ENCODE measurements around the gene RUNX2. TPM values are rescaled to one million over a fixed set of nuclear protein-coding genes. Genes with fewer than 3 reads are reported as not detected.

RUNX2 gene
- total RNA-seq, 3 donors from 2014 or later, result 2.0 to 4.4 (median 3.4) TPM

DNA sequence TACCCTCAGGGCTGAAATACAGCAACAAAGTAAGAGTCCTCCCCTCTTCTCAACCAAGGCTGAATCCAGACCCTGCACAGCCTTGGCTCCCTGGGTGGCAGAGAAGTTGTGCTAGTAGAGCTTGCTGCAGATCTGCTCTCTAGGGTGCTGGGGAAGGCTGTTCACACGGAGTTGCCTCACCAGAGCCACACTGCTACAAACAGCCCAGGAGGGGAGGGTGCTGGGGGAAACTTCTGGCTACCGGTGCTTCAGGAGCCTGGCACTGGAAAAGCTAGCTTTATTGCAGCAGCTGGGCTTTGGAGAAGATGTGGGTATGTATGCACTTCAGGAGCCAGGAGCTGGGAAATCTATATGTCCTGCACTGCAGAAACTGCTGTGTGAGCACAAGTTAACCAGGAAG is 87.2 kb downstream of the RUNX2 start:
- intact Hi-C loops (cut with DNase I, micrococcal nuclease), result no loop called here
- Histone ChIP-seq H3K9me3 (no peaks in the 10 kb centered on the region), H3K36me3 (ENCODE audit: low read depth) (no peaks in the 10 kb centered on the region), H3K4me3 (no peak overlapping the region), H3K4me1 (ENCODE audit: low read depth) (peaks cover 4% of the 10 kb centered on the region)
- ATAC-seq (peak; percentile 11), DNase-seq (no peak)
- TF ChIP-seq, protein P1, sequence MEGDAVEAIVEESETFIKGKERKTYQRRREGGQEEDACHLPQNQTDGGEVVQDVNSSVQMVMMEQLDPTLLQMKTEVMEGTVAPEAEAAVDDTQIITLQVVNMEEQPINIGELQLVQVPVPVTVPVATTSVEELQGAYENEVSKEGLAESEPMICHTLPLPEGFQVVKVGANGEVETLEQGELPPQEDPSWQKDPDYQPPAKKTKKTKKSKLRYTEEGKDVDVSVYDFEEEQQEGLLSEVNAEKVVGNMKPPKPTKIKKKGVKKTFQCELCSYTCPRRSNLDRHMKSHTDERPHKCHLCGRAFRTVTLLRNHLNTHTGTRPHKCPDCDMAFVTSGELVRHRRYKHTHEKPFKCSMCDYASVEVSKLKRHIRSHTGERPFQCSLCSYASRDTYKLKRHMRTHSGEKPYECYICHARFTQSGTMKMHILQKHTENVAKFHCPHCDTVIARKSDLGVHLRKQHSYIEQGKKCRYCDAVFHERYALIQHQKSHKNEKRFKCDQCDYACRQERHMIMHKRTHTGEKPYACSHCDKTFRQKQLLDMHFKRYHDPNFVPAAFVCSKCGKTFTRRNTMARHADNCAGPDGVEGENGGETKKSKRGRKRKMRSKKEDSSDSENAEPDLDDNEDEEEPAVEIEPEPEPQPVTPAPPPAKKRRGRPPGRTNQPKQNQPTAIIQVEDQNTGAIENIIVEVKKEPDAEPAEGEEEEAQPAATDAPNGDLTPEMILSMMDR (IDR thresholded peaks at IDR 0.05), result no peak

- Histone ChIP-seq H3K36me3 (ENCODE audit: low read depth) (no peaks in the 10 kb centered on the region), H3K4me1 (ENCODE audit: low read depth) (peaks cover 4% of the 10 kb centered on the region), H3K4me3 (no peak overlapping the region), H3K9me3 (no peaks in the 10 kb centered on the region)
- DNase-seq (no peak), ATAC-seq (no peak)
- intact Hi-C loops (cut with DNase I, micrococcal nuclease), result no loop called here
- TF ChIP-seq, protein P1 (IDR thresholded peaks at IDR 0.05), result no peak
Measured at GRCh38 chr6:45415788-45416518, 87.8 kb downstream of the RUNX2 start.

DNA sequence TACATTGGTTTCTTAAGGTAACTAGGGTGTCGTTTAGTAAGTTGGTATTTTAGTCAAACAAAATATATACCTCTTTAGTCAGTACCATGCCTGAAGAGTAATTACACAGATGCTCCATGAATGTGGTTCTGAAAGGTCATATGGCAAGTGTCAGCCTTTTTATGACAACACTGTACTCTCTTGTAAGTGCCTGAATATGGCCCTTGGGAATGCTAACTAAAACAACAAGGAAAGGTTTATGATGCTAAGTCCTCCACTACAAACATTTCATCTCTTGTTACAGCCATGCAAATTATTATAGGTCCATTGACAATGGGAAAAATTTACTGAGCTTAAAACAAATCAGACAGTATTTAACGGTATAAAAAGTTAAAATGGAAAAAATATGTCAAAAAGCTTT is 88.6 kb downstream of the RUNX2 start:
- Histone ChIP-seq H3K4me1 (ENCODE audit: low read depth) (peaks cover 4% of the 10 kb centered on the region), H3K4me3 (no peak overlapping the region), H3K36me3 (ENCODE audit: low read depth) (no peaks in the 10 kb centered on the region), H3K9me3 (no peaks in the 10 kb centered on the region)
- intact Hi-C loops (cut with DNase I, micrococcal nuclease), result no loop called here
- DNase-seq (no peak), ATAC-seq (no peak)
- TF ChIP-seq, protein P1 (IDR thresholded peaks at IDR 0.05), result no peak

DNA sequence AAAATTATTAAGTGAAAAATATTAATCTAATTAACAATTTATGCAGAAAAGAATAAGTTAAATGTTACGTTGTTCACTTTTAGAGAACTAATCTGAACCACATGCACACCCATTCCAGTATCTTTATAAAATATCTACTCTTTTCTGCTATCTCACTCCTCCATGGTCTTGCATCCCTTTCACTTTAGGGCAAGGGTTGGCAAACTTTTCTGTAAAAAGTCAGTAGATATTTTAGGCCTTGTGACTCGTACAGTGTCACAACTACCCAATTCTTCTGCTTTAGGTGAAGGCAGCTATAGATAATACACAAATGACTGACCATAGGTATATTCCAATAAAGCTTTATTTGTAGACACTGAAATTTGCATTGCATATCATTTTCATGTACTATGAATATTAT is 89.3 kb downstream of the RUNX2 start:
- Histone ChIP-seq H3K9me3 (no peaks in the 10 kb centered on the region), H3K36me3 (ENCODE audit: low read depth) (no peaks in the 10 kb centered on the region), H3K4me1 (ENCODE audit: low read depth) (peaks cover 4% of the 10 kb centered on the region), H3K4me3 (no peak overlapping the region)
- no peak for ATAC-seq
- no peak for DNase-seq
- intact Hi-C loops (cut with DNase I, micrococcal nuclease), result no loop called here
- TF ChIP-seq, protein P1 (IDR thresholded peaks at IDR 0.05), result no peak

GRCh38 chr6:45419571-45420082 is 91.5 kb downstream of the RUNX2 start:
- DNase-seq, result peak; percentile 63 to 75 (median 71)
- intact Hi-C loops (cut with DNase I, micrococcal nuclease), result no loop called here
- TF ChIP-seq, protein P1 (IDR thresholded peaks at IDR 0.05), result no peak
- peak; percentile 45 for ATAC-seq
- Histone ChIP-seq H3K36me3 (ENCODE audit: low read depth) (no peaks in the 10 kb centered on the region), H3K4me1 (ENCODE audit: low read depth) (peaks cover 16% of the 10 kb centered on the region), H3K9me3 (no peaks in the 10 kb centered on the region), H3K4me3 (no peak overlapping the region)
